DMS79 (cell line): ENCODE measurements around the gene NPAS3.

Experiments used
- DNase-seq: peaks from one replicate; lab custom pipeline; 2025; lab: John Stamatoyannopoulos, UW

Gene NPAS3

GRCh38 chr14:33016613-33017012 is 77.9 kb downstream of the NPAS3 start:
- no peak for DNase-seq

- DNase-seq, result no peak
Observed at GRCh38 chr14:33017016-33017415, 78.3 kb downstream of the NPAS3 start.

GRCh38 chr14:33019346-33019745 is 80.7 kb downstream of the NPAS3 start:
- DNase-seq, result no peak

GRCh38 chr14:33026850-33027430 is 88.3 kb downstream of the NPAS3 start:
- no peak for DNase-seq

- DNase-seq, result no peak
Observed at GRCh38 chr14:33029511-33029910, 90.8 kb downstream of the NPAS3 start.

- DNase-seq, result no peak
Observed at GRCh38 chr14:33030386-33030785, 91.7 kb downstream of the NPAS3 start.

- DNase-seq, result no peak
Observed at GRCh38 chr14:33035416-33036194, 96.9 kb downstream of the NPAS3 start.

- no peak for DNase-seq
Observed at GRCh38 chr14:33039311-33039710, 100.6 kb downstream of the NPAS3 start.

- DNase-seq, result no peak
Observed at GRCh38 chr14:33040372-33041140, 101.9 kb downstream of the NPAS3 start.

GRCh38 chr14:33042591-33042990 is 103.9 kb downstream of the NPAS3 start:
- DNase-seq, result no peak

- no peak for DNase-seq
Observed at GRCh38 chr14:33045760-33046159, 107.1 kb downstream of the NPAS3 start.

- no peak for DNase-seq
Observed at GRCh38 chr14:33052943-33053342, 114.3 kb downstream of the NPAS3 start.

- DNase-seq, result no peak
Observed at GRCh38 chr14:33056213-33056612, 117.5 kb downstream of the NPAS3 start.

- no peak for DNase-seq
Observed at GRCh38 chr14:33057585-33057984, 118.9 kb downstream of the NPAS3 start.

- no peak for DNase-seq
Observed at GRCh38 chr14:33061667-33062325, 123.1 kb downstream of the NPAS3 start.

- no peak for DNase-seq
Observed at GRCh38 chr14:33062476-33062875, 123.8 kb downstream of the NPAS3 start.

- no peak for DNase-seq
Observed at GRCh38 chr14:33062881-33063280, 124.2 kb downstream of the NPAS3 start.

- no peak for DNase-seq
Observed at GRCh38 chr14:33063521-33063920, 124.8 kb downstream of the NPAS3 start.

GRCh38 chr14:33065634-33066033 is 127.0 kb downstream of the NPAS3 start:
- DNase-seq, result no peak

- no peak for DNase-seq
Observed at GRCh38 chr14:33068040-33068439, 129.4 kb downstream of the NPAS3 start.

GRCh38 chr14:33068626-33069025 is 129.9 kb downstream of the NPAS3 start:
- no peak for DNase-seq

GRCh38 chr14:33070475-33070874 is 131.8 kb downstream of the NPAS3 start:
- no peak for DNase-seq

- DNase-seq, result no peak
Observed at GRCh38 chr14:33073023-33073422, 134.3 kb downstream of the NPAS3 start.
